DND-41 (cell line): ENCODE results near the gene WDR45B.

Source experiments
- ATAC-seq: fragments of 200-7000 bp; cut with Tn5 transposase; 3 replicates; pipeline ENCODE4 v1.9.1; 2021; ENCODE audit warnings: low read depth; ENCODE audit not compliant: insufficient read depth
- DNase-seq: peaks from one replicate; pipeline ENCODE4 v3.0.0-alpha.2; 2020
- H2AFZ ChIP-seq: 2 replicates; pipeline ENCODE4 v1.6.0; 2012; ENCODE audit warnings: low read depth, low read length
- H3K27ac ChIP-seq: 2 replicates; pipeline ENCODE4 v1.5.1; 2012; ENCODE audit warnings: low read length, inconsistent platforms
- H3K27me3 ChIP-seq: fragments of 200-600 bp; sonication (generic); 2 replicates; pipeline ENCODE4 v1.6.0; 2012; ENCODE audit warnings: low read length, mild to moderate bottlenecking, inconsistent platforms; ENCODE audit not compliant: insufficient read depth, poor library complexity
- H3K36me3 ChIP-seq: 2 replicates; pipeline ENCODE4 v1.5.1; 2012; ENCODE audit warnings: low read length, inconsistent platforms; ENCODE audit not compliant: insufficient read depth
- H3K4me1 ChIP-seq: 2 replicates; pipeline ENCODE4 v1.5.1; 2012; ENCODE audit warnings: mild to moderate bottlenecking, low read length; ENCODE audit not compliant: insufficient read depth
- H3K4me2 ChIP-seq: 2 replicates; pipeline ENCODE4 v1.6.0; 2012; ENCODE audit warnings: mild to moderate bottlenecking, moderate library complexity, low read length, inconsistent platforms; ENCODE audit not compliant: insufficient read depth
- H3K4me3 ChIP-seq, 2 experiments: fragments of 200-600 bp in 1 of 2; shearing (Covaris generic) in 1 of 2; 2 replicates each; pipeline ENCODE4 v1.5.1; 2012 to 2016; ENCODE audit warnings: inconsistent platforms in 2 of 2, low read length in 2 of 2, mild to moderate bottlenecking in 2 of 2, low read depth in 1 of 2, moderate library complexity in 1 of 2
- H3K79me2 ChIP-seq: 2 replicates; pipeline ENCODE4 v1.6.0; 2012; ENCODE audit warnings: low read length, inconsistent platforms; ENCODE audit not compliant: insufficient read depth
- H3K9ac ChIP-seq: 2 replicates; pipeline ENCODE4 v1.6.0; 2012; ENCODE audit warnings: low read depth, mild to moderate bottlenecking, inconsistent platforms, low read length, moderate library complexity
- H3K9me3 ChIP-seq: 2 replicates; pipeline ENCODE4 v1.5.1; 2012; ENCODE audit warnings: low read length, moderate library complexity, mild to moderate bottlenecking, inconsistent platforms; ENCODE audit not compliant: insufficient read depth, severe bottlenecking
- H4K20me1 ChIP-seq: 2 replicates; pipeline ENCODE4 v1.6.0; 2012; ENCODE audit warnings: low read length; ENCODE audit not compliant: insufficient read depth
- CTCF ChIP-seq: IDR thresholded peaks from 2 replicates; pipeline ENCODE4 v1.5.1; 2012; ENCODE audit warnings: borderline replicate concordance, low read length, moderate library complexity, mild to moderate bottlenecking; ENCODE audit not compliant: poor library complexity, severe bottlenecking; ENCODE audit errors: extremely low read depth
- EZH2 ChIP-seq: IDR thresholded peaks from 3 replicates; pipeline ENCODE4 v1.6.1; 2012; ENCODE audit warnings: borderline replicate concordance, low read depth, mild to moderate bottlenecking, moderate library complexity, low read length, inconsistent platforms; ENCODE audit not compliant: severe bottlenecking

WDR45B gene

GRCh38 chr17:82589851-82590180 is 58.4 kb downstream of the WDR45B start:
- peaks cover 35% of the 10 kb centered on the region for H4K20me1 ChIP-seq
- peaks cover 88% of the 10 kb centered on the region for H3K36me3 ChIP-seq
- peaks cover 16% of the 10 kb centered on the region for H3K79me2 ChIP-seq
- no peak overlapping the region for H3K4me3 ChIP-seq
- DNase-seq (no peak), ATAC-seq (no peak)
- H3K9ac ChIP-seq: no peak overlapping the region
- H3K9me3 ChIP-seq: no peaks in the 10 kb centered on the region
- peaks cover 15% of the 10 kb centered on the region for H3K4me1 ChIP-seq
- TF ChIP-seq CTCF (no peak), EZH2 (no peak)
- no peak overlapping the region for H3K27ac ChIP-seq
- H3K27me3 ChIP-seq: no peaks in the 10 kb centered on the region
- H3K4me2 ChIP-seq: no peak overlapping the region
- no peak overlapping the region for H2AFZ ChIP-seq

- DNase-seq (no peak), ATAC-seq (no peak)
- H3K4me3 ChIP-seq: no peak overlapping the region
- no peaks in the 10 kb centered on the region for H3K9me3 ChIP-seq
- H3K36me3 ChIP-seq: peaks cover 90% of the 10 kb centered on the region
- no peak overlapping the region for H3K9ac ChIP-seq
- H3K27me3 ChIP-seq: no peaks in the 10 kb centered on the region
- TF ChIP-seq CTCF: no peak
- TF ChIP-seq EZH2: no peak
- no peak overlapping the region for H3K4me2 ChIP-seq
- H3K79me2 ChIP-seq: peaks cover 7% of the 10 kb centered on the region
- no peak overlapping the region for H2AFZ ChIP-seq
- H4K20me1 ChIP-seq: peaks cover 30% of the 10 kb centered on the region
- H3K27ac ChIP-seq: no peak overlapping the region
- peaks cover 12% of the 10 kb centered on the region for H3K4me1 ChIP-seq
Measured at GRCh38 chr17:82588266-82589175, 59.7 kb downstream of the WDR45B start.

GRCh38 chr17:82587234-82588086 is 60.8 kb downstream of the WDR45B start:
- no peak overlapping the region for H2AFZ ChIP-seq
- peaks cover 96% of the 10 kb centered on the region for H3K36me3 ChIP-seq
- peaks cover 1% of the 10 kb centered on the region for H3K4me1 ChIP-seq
- peaks cover 25% of the 10 kb centered on the region for H4K20me1 ChIP-seq
- H3K4me3 ChIP-seq: no peak overlapping the region
- no peaks in the 10 kb centered on the region for H3K27me3 ChIP-seq
- no peak for DNase-seq
- TF ChIP-seq CTCF (no peak), EZH2 (no peak)
- H3K9ac ChIP-seq: no peak overlapping the region
- ATAC-seq: no peak
- no peak overlapping the region for H3K4me2 ChIP-seq
- peaks cover 8% of the 10 kb centered on the region; the same call in 1 of the 2 replicates for H3K79me2 ChIP-seq
- H3K9me3 ChIP-seq: no peaks in the 10 kb centered on the region
- H3K27ac ChIP-seq: no peak overlapping the region
